ENCODE measurements around the gene PRORP. TPM values are rescaled to one million over a fixed set of nuclear protein-coding genes. Genes with fewer than 3 reads are reported as not detected.

Gene PRORP
- polyA plus RNA-seq, 1 of the 3 experiments (the other 2 are of a cell fraction) = 17.9 TPM

DNA sequence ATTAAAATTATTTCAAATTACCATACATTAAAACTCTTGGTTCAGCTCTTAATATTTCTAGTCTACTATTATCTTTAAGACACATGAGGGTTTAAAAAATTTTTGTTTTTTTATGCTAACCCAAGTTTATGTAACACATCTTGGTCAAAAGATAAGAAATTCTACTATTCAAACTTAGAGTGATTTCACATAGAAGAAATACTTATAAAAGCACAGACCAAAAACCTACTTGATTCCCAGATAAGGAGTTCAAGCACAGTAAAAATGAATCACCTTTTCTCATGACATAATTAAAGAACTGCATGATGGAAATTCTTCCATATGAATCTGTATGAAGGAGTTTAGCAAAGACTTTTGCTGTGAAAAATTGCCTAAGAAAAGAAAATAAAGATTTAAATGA lies 14.5 kb upstream of the PRORP start:
- TF ChIP-seq MXI1 (IDR thresholded peaks at IDR 0.05; ENCODE audit: low read depth, low read length) (no peak), NFIC (IDR thresholded peaks at IDR 0.05; ENCODE audit: borderline replicate concordance) (no peak), YY1 (IDR thresholded peaks at IDR 0.05; ENCODE audit: low read depth) (no peak), TEAD4 (IDR thresholded peaks at IDR 0.05; ENCODE audit: borderline replicate concordance, insufficient read depth) (no peak), CHD2 (IDR thresholded peaks at IDR 0.05; ENCODE audit: low read length, partially characterized antibody) (no peak)
- Histone ChIP-seq H3K36me3 (replicated peaks in 1 of 2; ENCODE audit: control insufficient read depth in 1 of 2, insufficient read depth in 2 of 2, low read length in 1 of 2) (peaks cover 34 to 80% of the 10 kb centered on the region in 2 experiments), H4K20me1 (ENCODE audit: insufficient read depth) (no peaks in the 10 kb centered on the region), H3F3A (replicated peaks; ENCODE audit: insufficient read depth) (peaks cover 10% of the 10 kb centered on the region), H3K9ac (no peak overlapping the region), H3K9me3 (no peaks in the 10 kb centered on the region), H3K9me2 (no peaks in the 10 kb centered on the region), H3K27ac (ENCODE audit: low read depth in 2 of 2, low read length in 1 of 2) (no peak overlapping the region), H3K4me3 (ENCODE audit: low read depth in 2 of 2, low read length in 1 of 2) (no peak overlapping the region), H2AFZ (ENCODE audit: low read depth) (no peak overlapping the region), H3K79me2 (ENCODE audit: insufficient read depth) (peaks cover 4% of the 10 kb centered on the region), H3K27me3 (ENCODE audit: insufficient read depth) (no peaks in the 10 kb centered on the region), H3K4me2 (no peak overlapping the region), H3K4me1 (ENCODE audit: control insufficient read depth in 1 of 2, insufficient read depth in 2 of 2, low read depth in 1 of 2, low read length in 1 of 2) (no peaks in the 10 kb centered on the region)
- CTCF ChIA-PET = no interaction called here
- POLR2A ChIA-PET = interaction anchor here (0.5 kb wide), 1 partner anchor 9 kb away, joined by 8 read pairs; no protein-coding TSS in a partner anchor
- DNase-seq = no peak

DNA sequence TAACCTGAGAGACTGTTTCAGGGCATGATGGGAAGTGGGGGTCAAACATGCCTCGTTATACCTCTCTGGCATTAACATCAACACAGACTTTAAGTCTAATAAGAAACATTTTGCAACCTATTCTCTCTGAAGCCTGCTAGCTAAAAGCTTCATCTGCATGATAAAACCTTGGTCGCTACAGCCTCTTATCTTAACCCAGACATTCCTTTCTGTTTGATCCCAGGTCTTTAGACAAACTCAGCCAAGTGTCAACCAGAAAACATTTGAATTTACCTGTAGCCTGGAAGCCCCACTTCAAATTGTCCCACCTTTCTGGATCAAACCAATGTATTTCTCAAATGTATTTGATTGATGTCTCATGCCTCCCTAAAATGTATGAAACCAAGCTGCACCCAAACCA lies 9.7 kb upstream of the PRORP start:
- 91% methylated on average over 2 of the region's 2 CpGs for WGBS (ENCODE audit: low lambda C conversion rate)
- Histone ChIP-seq H4K20me1 (ENCODE audit: insufficient read depth) (no peaks in the 10 kb centered on the region), H2AFZ (ENCODE audit: low read depth) (no peak overlapping the region), H3K4me1 (ENCODE audit: control insufficient read depth in 1 of 2, insufficient read depth in 2 of 2, low read depth in 1 of 2, low read length in 1 of 2) (no peaks in the 10 kb centered on the region), H3K27ac (ENCODE audit: low read depth in 2 of 2, low read length in 1 of 2) (no peak overlapping the region), H3K79me2 (ENCODE audit: insufficient read depth) (peaks cover 21% of the 10 kb centered on the region), H3K9me3 (no peaks in the 10 kb centered on the region), H3K36me3 (replicated peaks in 1 of 2; ENCODE audit: control insufficient read depth in 1 of 2, insufficient read depth in 2 of 2, low read length in 1 of 2) (peaks cover 31 to 68% of the 10 kb centered on the region in 2 experiments), H3K4me3 (ENCODE audit: low read depth in 2 of 2, low read length in 1 of 2) (no peak overlapping the region), H3K27me3 (ENCODE audit: insufficient read depth) (no peaks in the 10 kb centered on the region), H3K9me2 (no peaks in the 10 kb centered on the region), H3K4me2 (no peak overlapping the region), H3K9ac (no peak overlapping the region), H3F3A (replicated peaks; ENCODE audit: insufficient read depth) (peaks cover 3% of the 10 kb centered on the region)
- TF ChIP-seq EZH2phosphoT487 (IDR thresholded peaks at IDR 0.05; ENCODE audit: borderline replicate concordance, low read depth) (no peak), RCOR1 (IDR thresholded peaks at IDR 0.05; ENCODE audit: low read length) (no peak), GATA2 (CRISPR knock-in tag; IDR thresholded peaks at IDR 0.05) (no peak), TCF12 (IDR thresholded peaks at IDR 0.05) (no peak), SIN3A (IDR thresholded peaks at IDR 0.05; ENCODE audit: borderline replicate concordance, low read depth, low read length) (no peak), EP300 (IDR thresholded peaks at IDR 0.05; ENCODE audit: borderline replicate concordance in 1 of 2, low read depth in 1 of 2, low read length in 1 of 2) (no peak), TEAD4 (IDR thresholded peaks at IDR 0.05; ENCODE audit: borderline replicate concordance, insufficient read depth) (no peak), YY1 (IDR thresholded peaks at IDR 0.05; ENCODE audit: low read depth) (no peak), NRF1 (IDR thresholded peaks at IDR 0.05; ENCODE audit: low read depth, low read length) (no peak), MEF2A (IDR thresholded peaks at IDR 0.05; ENCODE audit: borderline replicate concordance, low read depth) (no peak), FOXM1 (IDR thresholded peaks at IDR 0.05; ENCODE audit: low read depth) (no peak), RAD21 (IDR thresholded peaks at IDR 0.05; ENCODE audit: low read length) (no peak), RXRA (IDR thresholded peaks at IDR 0.05; ENCODE audit: borderline replicate concordance, low read depth) (no peak)
- TF ChIP-seq, protein P1, sequence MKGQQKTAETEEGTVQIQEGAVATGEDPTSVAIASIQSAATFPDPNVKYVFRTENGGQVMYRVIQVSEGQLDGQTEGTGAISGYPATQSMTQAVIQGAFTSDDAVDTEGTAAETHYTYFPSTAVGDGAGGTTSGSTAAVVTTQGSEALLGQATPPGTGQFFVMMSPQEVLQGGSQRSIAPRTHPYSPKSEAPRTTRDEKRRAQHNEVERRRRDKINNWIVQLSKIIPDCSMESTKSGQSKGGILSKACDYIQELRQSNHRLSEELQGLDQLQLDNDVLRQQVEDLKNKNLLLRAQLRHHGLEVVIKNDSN (IDR thresholded peaks at IDR 0.05; ENCODE audit: borderline replicate concordance, low read depth) = no peak
- TF ChIP-seq, protein P2, sequence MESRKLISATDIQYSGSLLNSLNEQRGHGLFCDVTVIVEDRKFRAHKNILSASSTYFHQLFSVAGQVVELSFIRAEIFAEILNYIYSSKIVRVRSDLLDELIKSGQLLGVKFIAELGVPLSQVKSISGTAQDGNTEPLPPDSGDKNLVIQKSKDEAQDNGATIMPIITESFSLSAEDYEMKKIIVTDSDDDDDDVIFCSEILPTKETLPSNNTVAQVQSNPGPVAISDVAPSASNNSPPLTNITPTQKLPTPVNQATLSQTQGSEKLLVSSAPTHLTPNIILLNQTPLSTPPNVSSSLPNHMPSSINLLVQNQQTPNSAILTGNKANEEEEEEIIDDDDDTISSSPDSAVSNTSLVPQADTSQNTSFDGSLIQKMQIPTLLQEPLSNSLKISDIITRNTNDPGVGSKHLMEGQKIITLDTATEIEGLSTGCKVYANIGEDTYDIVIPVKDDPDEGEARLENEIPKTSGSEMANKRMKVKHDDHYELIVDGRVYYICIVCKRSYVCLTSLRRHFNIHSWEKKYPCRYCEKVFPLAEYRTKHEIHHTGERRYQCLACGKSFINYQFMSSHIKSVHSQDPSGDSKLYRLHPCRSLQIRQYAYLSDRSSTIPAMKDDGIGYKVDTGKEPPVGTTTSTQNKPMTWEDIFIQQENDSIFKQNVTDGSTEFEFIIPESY (IDR thresholded peaks at IDR 0.05; ENCODE audit: borderline replicate concordance, low read depth) = no peak
- CTCF ChIA-PET = no interaction called here
- POLR2A ChIA-PET = interaction anchor here (0.6 kb wide), 1 partner anchor 113 kb away, joined by 4 read pairs; no protein-coding TSS in a partner anchor
- no peak for DNase-seq
